ENCODE data around the gene PCDHB6.
"Not testable (repeated sequence)": the region's sequence is repeated elsewhere in the genome, so short reads cannot be mapped to it uniquely, and the experiment has no call there.

Gene PCDHB6

GRCh38 chr5:141172381-141173204 lies 22.7 kb downstream of the PCDHB6 start, which contains the start of gene PCDHB7:
Gene PCDHB7, plus strand, starts transcription at chr5:141172644. Its CDS starts 192 bp downstream, at chr5:141172836.
- peak in 1 of 2 donors; percentile 19 for DNase-seq

DNA sequence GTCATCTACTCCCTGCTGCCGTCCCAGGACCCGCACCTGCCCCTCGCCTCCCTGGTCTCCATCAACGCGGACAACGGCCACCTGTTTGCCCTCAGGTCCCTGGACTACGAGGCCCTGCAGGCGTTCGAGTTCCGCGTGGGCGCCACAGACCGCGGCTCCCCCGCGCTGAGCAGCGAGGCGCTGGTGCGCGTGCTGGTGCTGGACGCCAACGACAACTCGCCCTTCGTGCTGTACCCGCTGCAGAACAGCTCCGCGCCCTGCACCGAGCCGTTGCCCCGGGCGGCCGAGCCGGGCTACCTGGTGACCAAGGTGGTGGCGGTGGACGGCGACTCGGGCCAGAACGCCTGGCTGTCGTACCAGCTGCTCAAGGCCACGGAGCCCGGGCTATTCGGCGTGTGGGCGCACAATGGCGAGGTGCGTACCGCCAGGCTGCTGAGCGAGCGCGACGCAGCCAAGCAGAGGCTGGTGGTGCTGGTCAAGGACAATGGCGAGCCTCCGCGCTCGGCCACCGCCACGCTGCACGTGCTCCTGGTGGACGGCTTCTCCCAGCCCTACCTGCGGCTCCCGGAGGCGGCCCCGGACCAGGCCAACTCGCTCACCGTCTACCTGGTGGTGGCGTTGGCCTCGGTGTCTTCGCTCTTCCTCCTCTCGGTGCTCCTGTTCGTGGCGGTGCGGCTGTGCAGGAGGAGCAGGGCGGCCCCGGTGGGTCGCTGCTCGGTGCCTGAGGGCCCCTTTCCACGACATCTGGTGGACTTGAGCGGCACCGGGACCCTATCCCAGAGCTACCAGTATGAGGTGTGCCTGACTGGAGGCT lies 24.6 kb downstream of the PCDHB6 start:
- DNase-seq, result not testable (repeated sequence)

- no peak for DNase-seq
These were observed 26.1 kb downstream of the PCDHB6 start for GRCh38 chr5:141175933-141176332.

DNA sequence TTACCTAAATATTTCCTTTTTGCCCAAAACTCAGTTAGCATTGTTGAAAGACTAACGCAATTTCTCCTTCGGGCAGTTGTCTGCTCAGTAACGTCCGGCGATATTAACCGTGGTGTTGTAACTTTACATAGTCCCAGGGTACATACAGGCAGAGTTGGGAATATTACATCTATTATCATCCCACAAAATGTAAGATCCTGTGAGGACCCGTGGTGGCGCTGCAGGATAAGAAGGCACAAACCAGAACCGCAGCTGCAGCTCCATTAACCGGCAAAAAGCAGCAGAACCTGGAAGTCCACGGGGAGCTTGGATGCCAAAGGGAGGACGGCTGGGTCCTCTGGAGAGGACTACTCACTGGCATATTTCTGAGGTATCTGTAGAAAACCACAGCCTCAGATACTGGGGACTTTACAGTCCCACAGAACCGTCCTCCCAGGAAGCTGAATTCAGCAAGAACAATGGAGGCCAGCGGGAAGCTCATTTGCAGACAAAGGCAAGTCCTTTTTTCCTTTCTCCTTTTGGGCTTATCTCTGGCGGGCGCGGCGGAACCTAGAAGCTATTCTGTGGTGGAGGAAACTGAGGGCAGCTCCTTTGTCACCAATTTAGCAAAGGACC lies 27.8 kb downstream of the PCDHB6 start, which contains the start of gene PCDHB8:
Gene PCDHB8 (plus strand): TSS at position 214 of the 615 bp plus-strand sequence. CDS start 245 bp downstream, at position 459.
- DNase-seq, result not testable (repeated sequence)

DNA sequence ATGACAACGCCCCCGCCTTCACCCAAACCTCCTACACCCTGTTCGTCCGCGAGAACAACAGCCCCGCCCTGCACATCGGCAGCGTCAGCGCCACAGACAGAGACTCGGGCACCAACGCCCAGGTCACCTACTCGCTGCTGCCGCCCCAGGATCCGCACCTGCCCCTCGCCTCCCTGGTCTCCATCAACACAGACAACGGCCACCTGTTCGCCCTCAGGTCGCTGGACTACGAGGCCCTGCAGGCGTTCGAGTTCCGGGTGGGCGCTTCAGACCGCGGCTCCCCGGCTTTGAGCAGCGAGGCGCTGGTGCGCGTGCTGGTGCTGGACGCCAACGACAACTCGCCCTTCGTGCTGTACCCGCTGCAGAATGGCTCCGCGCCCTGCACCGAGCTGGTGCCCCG lies 29.5 kb downstream of the PCDHB6 start:
- not testable (repeated sequence) for DNase-seq

DNA sequence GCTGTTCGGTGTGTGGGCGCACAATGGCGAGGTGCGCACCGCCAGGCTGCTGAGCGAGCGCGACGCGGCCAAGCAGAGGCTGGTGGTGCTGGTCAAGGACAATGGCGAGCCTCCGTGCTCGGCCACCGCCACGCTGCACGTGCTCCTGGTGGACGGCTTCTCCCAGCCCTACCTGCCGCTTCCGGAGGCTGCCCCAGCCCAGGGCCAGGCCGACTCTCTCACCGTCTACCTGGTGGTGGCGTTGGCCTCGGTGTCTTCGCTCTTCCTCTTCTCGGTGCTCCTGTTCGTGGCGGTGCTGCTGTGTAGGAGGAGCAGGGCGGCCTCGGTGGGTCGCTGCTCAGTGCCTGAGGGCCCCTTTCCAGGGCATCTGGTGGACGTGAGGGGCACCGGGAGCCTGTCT lies 30.0 kb downstream of the PCDHB6 start:
- DNase-seq, result not testable (repeated sequence)

- no peak for DNase-seq
These were observed 30.5 kb downstream of the PCDHB6 start for GRCh38 chr5:141180313-141180712.

- DNase-seq, result no peak
These were observed 32.4 kb downstream of the PCDHB6 start, which contains the start of gene PCDHB16 for GRCh38 chr5:141182248-141182647. Gene PCDHB16, plus strand, starts transcription at chr5:141182387. Its CDS starts 173 bp downstream, at chr5:141182560.

GRCh38 chr5:141184117-141184855 lies 34.4 kb downstream of the PCDHB6 start:
- DNase-seq, result not testable (repeated sequence)

DNA sequence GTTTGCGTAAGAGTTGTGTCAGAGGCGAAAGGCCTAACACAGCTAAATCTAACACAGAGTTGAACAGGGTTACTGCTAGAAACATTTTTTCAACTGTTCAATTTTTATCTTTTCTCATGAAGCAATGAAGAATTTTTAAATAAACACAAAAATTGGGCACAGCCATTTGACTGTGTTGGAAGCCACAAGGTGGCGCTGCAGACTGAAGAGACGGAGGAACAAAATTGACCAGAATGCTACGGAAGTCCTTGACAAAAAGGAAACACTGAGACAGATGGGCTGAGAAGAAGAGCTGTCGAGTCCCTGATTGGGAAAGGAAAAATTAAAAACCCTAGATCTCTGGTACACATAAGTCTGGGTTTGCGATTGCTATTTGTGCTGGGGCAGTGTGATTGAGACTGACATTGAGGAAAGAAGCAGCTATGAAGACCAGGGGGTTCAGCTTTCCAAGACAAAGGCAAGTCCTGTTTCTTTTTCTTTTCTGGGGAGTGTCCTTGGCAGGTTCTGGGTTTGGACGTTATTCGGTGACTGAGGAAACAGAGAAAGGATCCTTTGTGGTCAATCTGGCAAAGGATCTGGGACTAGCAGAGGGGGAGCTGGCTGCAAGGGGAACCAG lies 37.1 kb downstream of the PCDHB6 start, which contains the start of gene PCDHB9:
Gene PCDHB9 (plus strand): TSS at position 265 of the 616 bp plus-strand sequence. CDS start 158 bp downstream, at position 423.
- peak; percentile 12 to 14 for DNase-seq

- DNase-seq, result not testable (repeated sequence)
These were observed 38.8 kb downstream of the PCDHB6 start for GRCh38 chr5:141188682-141189081.

DNA sequence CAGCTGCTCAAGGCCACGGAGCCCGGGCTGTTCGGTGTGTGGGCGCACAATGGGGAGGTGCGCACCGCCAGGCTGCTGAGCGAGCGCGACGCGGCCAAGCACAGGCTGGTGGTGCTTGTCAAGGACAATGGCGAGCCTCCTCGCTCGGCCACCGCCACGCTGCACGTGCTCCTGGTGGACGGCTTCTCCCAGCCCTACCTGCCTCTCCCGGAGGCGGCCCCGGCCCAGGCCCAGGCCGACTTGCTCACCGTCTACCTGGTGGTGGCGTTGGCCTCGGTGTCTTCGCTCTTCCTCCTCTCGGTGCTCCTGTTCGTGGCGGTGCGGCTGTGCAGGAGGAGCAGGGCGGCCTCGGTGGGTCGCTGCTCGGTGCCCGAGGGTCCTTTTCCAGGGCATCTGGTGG lies 39.3 kb downstream of the PCDHB6 start:
- DNase-seq, result not testable (repeated sequence)

DNA sequence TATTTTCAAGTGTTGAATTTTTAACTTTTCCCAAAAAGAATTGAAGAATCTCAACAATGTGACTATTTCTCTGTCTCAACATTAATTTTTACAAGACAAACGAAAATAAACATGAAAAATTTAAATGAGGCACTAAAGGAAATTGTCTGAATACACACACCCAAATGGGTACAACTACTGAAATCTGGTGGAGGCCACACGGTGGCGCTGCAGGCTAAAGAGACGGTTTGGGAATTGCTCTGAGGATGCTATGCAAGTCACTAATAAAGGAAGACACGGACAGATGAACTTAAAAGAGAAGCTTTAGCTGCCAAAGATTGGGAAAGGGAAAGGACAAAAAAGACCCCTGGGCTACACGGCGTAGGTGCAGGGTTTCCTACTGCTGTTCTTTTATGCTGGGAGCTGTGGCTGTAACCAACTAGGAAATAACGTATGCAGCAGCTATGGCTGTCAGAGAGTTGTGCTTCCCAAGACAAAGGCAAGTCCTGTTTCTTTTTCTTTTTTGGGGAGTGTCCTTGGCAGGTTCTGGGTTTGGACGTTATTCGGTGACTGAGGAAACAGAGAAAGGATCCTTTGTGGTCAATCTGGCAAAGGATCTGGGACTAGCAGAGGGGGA lies 42.4 kb downstream of the PCDHB6 start, which contains the start of gene PCDHB10:
Gene PCDHB10 (plus strand): TSS at position 244 of the 616 bp plus-strand sequence. CDS start 200 bp downstream, at position 444.
- peak; percentile 10 to 23 for DNase-seq

- not testable (repeated sequence) for DNase-seq
These were observed 44.5 kb downstream of the PCDHB6 start for GRCh38 chr5:141194332-141194731.

- no peak for DNase-seq
These were observed 46.5 kb downstream of the PCDHB6 start for GRCh38 chr5:141196363-141196762.

DNA sequence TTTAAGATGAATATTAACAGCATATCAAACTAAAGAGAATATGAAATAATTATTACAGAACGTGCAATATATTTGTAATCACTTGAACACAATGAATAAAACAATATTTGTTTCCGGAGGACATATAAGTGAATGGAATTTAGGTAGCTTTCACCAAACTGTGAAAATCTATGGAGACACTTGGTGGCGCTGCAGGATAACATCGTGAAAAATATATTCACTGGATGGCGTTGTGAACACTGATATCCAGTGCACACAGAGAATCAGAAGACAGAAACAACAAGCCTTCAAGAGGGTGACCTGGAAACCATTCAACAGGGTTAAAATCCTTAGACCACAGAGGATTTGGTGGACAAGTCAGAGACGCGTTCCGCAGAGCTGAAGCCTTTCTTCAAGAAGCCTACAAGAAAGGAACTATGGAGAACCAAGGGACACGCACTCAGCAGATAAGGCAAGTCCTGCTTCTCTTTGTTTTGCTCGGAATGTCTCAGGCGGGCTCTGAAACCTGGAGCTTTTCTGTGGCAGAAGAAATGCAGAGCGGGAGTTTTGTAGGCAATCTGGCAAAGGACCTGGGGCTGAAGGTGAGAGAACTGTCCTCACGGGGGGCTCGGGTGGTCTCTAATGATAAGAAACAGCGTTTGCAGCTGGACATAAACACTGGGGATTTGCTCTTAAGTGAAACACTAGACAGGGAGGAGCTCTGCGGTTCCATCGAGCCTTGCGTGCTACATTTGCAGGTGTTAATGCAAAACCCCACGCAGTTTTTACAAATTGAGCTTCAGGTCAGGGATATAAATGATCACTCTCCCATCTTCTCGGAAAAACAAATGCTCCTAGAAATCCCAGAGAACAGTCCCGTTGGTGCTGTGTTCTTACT lies 49.7 kb downstream of the PCDHB6 start, which contains the start of gene PCDHB11:
Gene PCDHB11 (plus strand): TSS at position 269 of the 877 bp plus-strand sequence. CDS start 148 bp downstream, at position 417.
- DNase-seq, result no peak

DNA sequence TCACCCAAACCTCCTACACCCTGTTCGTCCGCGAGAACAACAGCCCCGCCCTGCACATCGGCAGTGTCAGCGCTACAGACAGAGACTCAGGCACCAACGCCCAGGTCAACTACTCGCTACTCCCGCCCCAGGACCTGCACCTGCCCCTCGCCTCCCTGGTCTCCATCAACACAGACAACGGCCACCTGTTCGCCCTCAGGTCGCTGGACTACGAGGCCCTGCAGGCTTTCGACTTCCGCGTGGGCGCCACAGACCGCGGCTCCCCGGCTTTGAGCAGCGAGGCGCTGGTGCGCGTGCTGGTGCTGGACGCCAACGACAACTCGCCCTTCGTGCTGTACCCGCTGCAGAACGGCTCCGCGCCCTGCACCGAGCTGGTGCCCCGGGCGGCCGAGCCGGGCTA lies 51.3 kb downstream of the PCDHB6 start:
- not testable (repeated sequence) for DNase-seq

DNA sequence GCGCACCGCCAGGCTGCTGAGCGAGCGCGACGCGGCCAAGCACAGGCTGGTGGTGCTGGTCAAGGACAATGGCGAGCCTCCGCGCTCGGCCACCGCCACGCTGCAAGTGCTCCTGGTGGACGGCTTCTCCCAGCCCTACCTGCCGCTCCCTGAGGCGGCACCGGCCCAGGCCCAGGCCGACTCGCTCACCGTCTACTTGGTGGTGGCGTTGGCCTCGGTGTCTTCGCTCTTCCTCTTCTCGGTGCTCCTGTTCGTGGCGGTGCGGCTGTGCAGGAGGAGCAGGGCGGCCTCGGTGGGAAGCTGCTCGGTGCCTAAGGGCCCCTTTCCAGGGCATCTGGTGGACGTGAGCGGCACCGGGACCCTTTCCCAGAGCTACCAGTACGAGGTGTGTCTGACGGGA lies 51.8 kb downstream of the PCDHB6 start:
- DNase-seq, result not testable (repeated sequence)
